Body of pancreas (tissue), 4 donors: ENCODE results near the gene TRIB2.

Source experiments
- POLR2A ChIP-seq, 3 donors: fragments of 450-650 bp; IDR thresholded peaks; one replicate each; pipeline ENCODE4 v1.6.1; 2016; ENCODE audit warnings: antibody characterized with exemption in 3 of 3, mild to moderate bottlenecking in 2 of 3
- TF ChIP-seq, protein P1 (sequence below), 7 experiments: fragments of 450-650 bp in 4 of 7; fragments of 200-600 bp in 3 of 7; sonication (generic) in 3 of 7; IDR thresholded peaks; one replicate each; pipeline ENCODE4 v1.5.1; 2016 to 2019; ENCODE audit warnings: antibody characterized with exemption in 7 of 7

DNA sequence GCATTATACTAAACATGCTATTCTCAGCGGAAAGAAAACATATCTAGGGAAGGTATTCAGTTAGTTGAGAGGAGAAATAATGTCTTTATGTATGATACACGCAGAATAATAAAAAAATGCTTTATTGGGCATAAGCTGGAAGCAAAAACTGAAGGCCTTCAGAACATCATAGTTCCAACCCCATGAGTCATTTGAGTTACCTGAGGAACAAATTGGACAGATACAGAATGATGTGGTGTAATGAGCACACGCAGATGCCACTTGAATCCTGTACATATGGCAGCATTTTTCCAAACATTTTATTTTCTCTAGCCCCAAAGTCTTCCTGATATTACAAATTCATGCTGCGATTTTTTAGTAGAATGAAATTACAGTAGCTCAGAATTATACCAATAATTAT, 23.2 kb upstream of the TRIB2 start:
- TF ChIP-seq, protein P1, sequence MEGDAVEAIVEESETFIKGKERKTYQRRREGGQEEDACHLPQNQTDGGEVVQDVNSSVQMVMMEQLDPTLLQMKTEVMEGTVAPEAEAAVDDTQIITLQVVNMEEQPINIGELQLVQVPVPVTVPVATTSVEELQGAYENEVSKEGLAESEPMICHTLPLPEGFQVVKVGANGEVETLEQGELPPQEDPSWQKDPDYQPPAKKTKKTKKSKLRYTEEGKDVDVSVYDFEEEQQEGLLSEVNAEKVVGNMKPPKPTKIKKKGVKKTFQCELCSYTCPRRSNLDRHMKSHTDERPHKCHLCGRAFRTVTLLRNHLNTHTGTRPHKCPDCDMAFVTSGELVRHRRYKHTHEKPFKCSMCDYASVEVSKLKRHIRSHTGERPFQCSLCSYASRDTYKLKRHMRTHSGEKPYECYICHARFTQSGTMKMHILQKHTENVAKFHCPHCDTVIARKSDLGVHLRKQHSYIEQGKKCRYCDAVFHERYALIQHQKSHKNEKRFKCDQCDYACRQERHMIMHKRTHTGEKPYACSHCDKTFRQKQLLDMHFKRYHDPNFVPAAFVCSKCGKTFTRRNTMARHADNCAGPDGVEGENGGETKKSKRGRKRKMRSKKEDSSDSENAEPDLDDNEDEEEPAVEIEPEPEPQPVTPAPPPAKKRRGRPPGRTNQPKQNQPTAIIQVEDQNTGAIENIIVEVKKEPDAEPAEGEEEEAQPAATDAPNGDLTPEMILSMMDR (IDR thresholded peaks at IDR 0.05), result no peak
- TF ChIP-seq POLR2A (IDR thresholded peaks at IDR 0.05), result no peak
